ENCODE results near the gene MPPED1.

Gene MPPED1

DNA sequence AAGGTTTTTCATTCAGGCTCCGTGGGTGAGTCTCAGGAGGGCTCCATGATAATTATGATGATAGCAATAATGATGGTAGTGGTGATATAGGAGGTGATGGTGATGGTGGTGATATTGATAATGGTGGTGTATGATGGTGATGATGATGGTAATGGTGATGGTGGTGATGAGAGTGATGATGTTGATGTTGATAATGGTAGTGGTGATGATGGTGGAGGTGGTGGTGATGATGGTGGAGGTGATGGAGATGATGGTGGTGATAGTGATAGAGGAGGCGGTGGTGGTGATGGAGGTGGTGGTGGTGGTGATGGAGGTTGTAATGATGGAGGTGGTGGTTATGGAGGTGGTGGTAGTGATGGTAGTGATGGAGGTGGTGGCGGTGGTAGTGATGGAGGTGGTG is 79.4 kb downstream of the MPPED1 start:
- DNase-seq (ENCODE audit: low read depth in 1 of 2, low spot score in 1 of 2): no peak

DNA sequence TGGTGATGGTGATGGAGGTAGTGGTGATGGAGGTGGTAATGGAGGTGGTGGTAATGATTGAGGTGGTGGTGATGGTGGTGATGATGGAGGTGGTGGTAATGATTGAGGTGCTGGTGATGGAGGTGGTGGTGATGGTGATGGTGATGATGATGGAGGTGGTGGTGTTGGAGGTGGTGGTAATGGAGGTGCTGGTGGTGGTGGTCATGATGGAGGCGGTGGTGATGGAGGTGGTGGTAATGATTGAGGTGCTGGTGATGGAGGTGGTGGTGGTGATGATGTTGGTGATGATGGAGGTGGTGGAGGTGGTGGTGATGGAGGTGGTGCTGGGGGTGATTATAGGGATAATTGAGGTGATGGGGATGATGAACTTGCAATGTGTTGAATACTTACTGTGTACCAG is 79.9 kb downstream of the MPPED1 start:
- no peak for DNase-seq (ENCODE audit: low read depth in 1 of 2, low spot score in 1 of 2)

DNA sequence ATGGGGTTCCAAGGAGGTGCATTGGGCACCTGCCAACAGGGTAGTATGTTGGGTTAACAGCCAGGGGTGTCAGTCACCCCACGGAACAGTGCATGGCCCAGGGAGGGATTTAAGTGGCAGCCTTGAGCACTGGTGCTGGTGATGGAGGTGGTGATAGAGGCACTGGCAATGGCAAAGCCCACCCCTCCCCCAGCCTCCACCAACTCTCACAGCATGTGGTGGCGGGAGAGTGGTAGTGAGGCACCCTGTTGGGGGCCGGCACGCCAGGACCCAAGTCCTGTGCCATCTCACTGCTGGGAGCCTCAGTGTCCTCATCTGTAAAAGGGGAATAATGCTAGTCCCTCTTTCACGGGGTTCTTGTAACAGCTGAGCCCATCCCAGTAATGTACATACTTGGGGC is 81.5 kb downstream of the MPPED1 start:
- DNase-seq (ENCODE audit: low read depth in 1 of 2, low spot score in 1 of 2): no peak

DNA sequence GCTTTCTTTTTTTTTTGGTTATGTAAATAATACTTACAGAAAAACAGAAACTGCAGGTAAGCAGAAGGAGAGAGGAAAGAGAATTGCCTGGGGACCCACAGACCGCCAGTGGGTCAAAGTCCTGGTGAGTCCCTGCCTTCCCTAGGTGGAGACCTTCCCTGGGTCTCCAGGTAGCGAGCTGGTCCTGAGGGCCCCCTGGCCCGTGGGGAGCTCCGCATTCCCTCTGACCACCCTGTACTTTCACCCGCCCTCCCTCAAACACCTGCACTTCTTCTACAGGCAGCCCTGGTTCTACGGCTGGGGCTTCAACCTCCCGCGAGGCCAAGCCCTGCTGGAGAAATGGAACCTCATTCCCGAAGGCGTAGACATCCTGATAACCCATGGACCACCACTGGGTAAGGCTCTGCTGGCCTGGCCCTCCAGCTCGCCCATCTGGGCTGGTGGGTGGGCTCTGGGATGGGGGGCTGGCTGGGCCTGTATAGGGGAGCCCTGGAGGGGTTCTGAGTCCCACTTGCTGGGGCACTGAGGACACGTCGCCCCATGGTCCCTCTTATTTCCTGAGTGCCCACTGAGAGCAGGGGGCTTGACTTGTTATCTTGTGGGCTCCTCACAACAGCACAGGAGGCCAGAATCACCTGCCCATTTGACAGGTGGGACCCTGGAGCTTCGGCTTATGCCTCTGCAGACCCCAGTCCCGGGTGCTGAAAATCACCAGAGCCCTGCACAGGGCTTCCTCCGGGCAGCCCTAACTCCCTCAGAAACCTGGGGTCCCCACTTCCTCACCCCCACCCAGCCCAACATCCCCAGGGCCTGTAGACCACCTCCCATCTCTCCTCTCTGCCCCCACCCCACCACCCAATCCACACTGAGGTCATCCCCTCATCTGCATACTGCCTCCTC is 86.4 kb downstream of the MPPED1 start:
- no peak for DNase-seq (ENCODE audit: low read depth in 1 of 2, low spot score in 1 of 2)

DNA sequence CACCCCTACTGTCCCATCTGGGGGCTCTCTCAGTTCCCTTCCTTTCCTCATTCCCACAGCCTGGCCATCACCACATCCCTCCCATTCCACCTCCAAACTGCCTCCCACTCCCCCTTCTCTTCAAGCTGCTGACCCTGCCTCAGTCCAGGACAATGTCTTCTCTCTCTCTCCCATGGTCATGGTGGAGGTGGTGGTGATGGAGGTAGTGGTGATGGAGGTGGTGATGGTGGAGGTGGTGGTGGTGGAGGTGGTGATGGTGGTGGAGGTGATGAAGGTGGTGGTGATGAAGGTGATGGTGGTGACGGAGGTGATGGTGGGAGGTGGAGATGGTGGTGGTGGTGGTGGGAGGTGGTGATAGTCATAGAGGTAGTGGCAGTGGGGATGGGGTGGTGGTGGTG is 87.0 kb downstream of the MPPED1 start:
- no peak for DNase-seq (ENCODE audit: low read depth in 1 of 2, low spot score in 1 of 2)

DNA sequence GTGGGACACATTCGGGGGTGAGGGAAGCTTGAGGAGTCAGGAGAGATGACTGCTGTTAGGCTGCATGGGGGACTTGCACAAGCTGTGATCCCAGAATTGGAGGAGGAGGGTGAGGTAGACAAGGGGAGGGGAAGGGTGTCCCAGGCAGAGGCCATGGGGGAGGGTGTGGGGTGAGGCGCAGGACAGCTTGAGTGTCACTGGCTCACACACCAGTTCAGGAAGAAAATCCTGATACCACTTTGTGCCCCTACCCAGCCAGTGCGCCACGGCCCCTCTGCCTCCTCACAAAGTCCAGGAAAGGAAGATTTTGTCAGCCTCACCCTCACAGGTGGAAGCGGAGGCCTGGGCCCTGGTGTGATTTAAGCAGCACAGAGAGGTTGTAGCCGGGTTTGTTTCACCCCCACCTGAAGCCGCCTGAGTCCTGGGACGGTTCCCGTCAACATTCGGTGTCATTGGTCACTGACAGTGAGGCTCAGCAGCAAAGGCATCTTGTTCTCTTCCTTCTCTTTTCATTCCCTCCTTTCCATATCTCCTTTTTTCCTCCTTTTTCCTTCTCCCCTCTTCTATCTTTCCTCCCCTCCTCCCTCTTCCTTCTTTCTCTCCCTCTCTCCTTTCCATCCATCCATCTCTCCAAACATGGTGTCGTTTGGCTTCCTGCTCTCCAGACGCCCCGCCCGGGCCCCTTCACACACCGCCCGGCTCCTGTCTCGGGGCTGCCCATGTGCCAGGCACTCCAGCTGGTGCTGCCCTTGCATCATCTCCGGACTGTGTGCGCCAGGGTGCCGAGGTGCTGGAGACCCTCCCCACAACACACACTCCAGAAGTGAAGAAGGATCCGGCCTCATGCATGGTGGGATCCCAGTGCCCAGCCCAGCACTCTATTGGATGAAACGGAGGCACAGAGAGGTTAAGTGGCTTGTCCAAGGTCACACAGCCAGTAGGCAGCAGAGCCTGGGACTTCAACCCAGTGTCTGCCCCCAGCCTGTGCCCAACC is 89.3 kb downstream of the MPPED1 start:
- no peak for DNase-seq (ENCODE audit: low read depth in 1 of 2, low spot score in 1 of 2)

DNA sequence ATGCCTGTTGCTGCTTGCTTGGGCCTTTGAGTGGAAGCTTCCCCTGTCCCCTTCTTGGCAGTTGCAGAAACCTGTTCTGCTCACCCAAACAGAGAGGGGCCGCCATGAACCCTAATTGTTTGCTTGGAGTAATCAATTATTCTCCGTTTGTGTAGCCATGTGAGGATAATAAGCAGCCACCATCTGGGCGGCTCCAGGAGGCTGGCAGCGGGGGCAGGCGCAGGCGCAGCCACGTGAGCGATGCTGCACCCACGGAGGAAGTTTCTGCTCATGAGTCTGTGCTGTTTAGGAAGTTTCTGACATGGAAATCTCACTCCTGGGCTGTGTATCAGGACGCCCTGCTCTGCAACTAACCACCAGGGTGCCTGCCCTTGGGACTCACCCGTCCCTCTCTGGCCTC is 90.1 kb downstream of the MPPED1 start:
- DNase-seq (ENCODE audit: low read depth in 1 of 2, low spot score in 1 of 2): no peak

DNA sequence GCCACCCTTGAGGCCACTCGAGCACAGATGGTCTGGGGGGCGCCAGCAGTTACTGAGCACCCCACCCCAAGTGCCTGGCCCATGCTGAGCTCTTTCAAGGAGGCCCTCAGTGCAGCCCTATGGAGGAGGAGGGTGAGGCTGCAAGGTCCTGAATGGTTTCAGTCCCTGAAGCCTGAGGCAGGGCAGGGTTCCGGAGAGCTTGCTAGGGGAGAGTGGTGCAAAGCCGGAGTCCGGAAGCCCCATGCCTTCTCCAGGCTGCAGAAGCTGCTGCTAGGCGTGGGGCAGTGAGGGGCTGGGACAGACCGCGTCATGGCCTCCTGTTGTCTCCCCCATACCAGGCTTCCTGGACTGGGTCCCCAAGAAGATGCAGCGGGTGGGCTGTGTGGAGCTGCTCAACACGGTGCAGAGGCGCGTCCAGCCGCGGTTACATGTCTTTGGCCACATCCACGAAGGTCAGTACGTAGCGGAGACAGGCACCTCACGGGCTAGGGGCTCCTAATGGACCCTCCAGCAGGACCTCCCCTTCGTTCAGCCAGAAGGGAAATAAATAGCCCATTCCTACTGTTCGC is 90.6 kb downstream of the MPPED1 start:
- DNase-seq (ENCODE audit: low read depth in 1 of 2, low spot score in 1 of 2): no peak

DNA sequence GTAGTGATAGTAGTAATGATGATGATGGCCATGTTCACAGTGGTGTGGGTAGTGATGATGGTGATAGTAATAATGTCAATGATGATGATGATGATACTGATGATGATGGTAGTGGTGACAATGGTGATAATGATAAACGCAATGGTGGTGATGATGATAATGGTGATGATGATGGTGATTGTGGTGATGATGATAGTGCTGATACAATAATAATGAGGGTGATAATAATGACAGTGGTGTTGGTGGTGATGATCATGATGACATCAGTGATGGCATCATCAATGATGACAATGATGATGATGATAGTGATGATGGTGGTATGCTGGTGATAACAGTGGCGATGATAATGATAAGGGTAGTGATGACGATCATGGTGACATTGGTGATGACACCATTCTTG is 92.3 kb downstream of the MPPED1 start:
- DNase-seq (ENCODE audit: low read depth in 1 of 2, low spot score in 1 of 2): no peak

DNA sequence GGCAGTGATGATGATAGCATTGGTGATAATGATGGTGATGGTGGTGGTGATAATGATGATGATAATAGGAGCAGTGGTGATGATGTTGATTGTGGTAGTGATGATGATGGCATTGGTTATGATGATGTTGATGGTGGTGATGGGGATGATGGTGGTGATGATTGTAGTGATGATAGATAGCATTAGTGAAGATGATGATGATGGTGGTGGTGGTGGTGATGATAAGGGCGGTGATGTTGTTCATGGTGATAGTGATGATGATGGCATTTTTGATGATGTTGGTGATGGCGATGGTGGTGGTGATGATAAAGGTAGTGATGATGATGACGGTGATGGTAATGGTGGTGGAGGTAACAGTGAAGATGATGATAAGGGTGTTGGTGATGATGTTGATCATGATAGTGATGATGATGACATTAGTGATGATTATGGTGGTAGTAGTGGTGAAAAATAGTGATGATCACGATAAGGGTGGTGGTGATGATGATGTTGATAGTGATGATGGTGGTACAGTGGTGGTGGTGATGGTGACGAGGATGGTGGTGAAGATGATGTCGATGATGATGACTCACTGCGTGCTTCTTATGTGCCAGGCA is 93.0 kb downstream of the MPPED1 start:
- DNase-seq (ENCODE audit: low read depth in 1 of 2, low spot score in 1 of 2): no peak

DNA sequence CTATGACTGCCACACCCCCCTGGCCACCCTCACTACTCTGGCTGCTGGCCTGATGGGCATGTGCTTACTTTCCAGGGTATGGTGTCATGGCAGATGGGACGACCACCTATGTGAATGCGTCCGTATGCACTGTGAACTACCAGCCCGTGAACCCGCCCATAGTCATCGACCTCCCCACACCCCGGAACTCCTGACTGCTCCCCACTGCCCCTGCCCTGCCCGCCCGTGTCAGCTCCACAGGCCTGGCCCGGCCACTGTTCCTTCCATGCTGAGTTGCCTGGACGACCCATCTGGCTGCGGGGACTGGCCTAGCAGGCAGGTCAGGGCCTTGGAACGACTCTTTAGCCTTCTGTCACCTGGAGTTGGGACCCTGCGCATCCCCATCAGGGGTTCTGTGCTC is 93.6 kb downstream of the MPPED1 start:
- DNase-seq (ENCODE audit: low read depth in 1 of 2, low spot score in 1 of 2): no peak

DNA sequence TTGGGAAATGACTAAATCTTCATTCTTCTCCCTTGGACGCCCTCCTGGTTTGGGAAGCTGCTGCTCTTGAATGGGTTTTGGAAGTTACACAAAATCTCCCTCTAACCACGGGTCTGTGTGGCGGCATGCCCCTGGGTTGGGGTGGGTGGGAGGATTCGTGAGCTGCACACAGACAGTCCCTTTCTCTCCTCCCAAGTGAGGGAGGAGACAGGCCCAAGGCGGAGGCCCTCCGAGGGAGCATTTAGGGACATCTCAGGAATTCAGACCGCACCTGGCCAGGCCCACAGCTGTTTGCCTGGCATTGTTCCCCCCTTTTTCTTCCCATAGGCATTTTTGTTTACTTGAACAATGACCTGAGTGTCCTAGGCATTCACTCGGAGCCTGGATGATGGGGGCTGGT is 94.1 kb downstream of the MPPED1 start:
- no peak for DNase-seq (ENCODE audit: low read depth in 1 of 2, low spot score in 1 of 2)

DNA sequence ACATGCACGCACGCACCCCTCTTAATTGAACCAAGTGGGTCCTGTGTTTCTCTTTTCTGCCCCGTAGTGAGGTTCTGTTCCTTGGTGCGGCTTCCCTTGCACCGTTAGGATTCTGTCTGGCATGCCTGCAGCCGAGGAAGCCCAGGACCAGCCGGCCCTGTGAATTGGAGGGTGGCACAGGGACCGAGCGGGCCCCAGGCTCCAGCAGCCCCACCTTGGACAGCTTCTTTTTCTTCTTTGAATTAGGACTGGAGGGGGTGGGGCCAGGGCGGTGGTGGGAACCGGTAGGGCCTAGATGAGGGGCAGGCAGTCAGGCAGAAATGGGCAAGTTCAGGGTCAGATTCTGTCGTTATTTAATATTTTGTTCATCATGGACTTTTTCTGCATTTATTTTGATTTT is 94.7 kb downstream of the MPPED1 start:
- no peak for DNase-seq (ENCODE audit: low read depth in 1 of 2, low spot score in 1 of 2)

DNA sequence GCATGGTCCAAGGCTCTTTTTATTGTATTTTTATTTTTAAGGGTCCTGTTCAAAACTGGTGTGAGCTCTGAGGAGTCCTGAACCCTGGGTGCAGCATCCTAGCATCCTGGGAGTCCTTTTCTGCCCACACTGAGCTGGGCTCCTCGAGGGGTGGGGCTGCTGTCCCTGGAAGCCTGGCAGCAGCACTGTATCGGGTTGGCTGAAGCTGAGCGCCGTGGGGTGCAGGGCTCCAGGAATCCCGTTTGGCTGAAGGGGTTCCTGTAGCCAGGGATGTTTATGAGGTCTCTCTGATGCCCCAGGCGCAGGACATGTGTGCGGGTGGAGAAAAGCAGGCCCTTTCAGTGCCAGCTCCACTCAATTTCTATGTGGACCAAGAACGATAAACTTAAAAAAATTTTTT is 95.4 kb downstream of the MPPED1 start:
- no peak for DNase-seq (ENCODE audit: low read depth in 1 of 2, low spot score in 1 of 2)

DNA sequence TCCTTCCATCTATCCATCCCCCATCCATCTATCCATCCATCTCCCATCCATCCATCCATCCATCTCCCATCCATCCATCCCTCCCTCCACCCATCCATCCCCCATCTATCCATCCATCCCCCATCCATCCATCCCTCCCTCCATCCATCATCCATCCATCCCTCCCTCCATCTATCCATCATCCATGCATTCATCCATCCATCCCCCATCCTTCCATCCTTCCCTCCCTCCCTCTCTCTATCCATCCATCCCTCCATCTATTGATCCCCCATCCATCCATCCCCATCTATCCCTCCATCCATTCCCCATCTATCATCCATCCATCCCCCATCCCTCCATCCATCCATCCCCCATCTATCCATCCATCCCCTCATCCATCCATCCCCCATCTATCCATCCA is 96.7 kb downstream of the MPPED1 start:
- no peak for DNase-seq (ENCODE audit: low read depth in 1 of 2, low spot score in 1 of 2)

DNA sequence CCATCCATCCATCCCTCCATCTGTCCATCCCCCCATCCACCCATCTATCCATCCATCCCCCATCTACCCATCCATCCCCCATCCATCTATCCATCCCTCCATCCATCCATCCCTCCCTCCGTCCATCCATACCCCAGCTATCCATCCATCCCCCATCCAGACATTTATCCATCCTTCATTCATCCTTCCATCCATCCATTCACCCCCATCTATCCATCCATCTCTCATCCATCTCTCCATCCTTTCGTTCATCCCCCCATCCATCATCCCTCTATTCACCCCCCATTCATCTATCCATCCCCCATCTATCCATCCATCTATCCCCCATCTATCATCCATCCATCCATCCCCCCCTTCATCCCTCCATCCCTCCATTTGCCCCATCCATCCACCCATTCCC is 97.5 kb downstream of the MPPED1 start:
- DNase-seq (ENCODE audit: low read depth in 1 of 2, low spot score in 1 of 2): no peak

DNA sequence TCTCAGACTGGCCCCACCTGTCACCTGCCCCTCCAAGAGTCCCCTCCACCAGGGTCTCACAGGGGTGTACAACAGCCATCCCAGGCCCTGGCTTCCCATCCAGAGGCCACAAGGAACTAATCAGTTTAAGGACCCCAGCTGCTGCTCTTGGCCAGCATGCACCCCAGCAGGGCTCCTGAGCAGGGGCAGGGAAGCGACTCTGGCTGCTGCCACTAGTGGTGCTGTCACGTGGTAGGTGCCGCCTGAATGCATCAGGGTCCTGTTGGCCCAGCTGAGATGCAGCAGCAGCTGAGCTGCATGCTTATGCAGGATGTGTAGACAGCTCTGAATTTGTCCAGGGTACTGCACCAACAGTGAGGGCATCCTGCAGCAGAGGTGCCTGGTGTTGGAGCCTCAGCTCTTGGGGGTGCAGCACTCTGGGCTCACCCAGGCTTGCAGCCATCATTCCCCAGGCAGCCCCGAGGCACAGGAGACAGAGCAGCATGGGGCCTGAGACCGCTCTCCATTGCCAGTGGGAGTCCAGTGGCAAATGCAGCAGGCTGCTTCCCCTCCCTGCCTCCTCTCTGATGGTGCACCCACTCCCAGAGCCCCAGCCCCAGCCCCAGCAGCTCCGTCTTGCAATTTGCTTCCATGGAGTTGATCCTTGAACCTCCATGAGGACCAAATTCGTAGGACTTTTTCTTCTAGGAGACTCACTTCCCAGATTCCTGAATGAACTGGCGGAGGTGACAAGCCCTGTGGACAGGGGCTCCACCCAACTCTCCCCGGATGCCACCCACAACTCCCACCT is 98.7 kb downstream of the MPPED1 start:
- no peak for DNase-seq (ENCODE audit: low read depth in 1 of 2, low spot score in 1 of 2)

DNA sequence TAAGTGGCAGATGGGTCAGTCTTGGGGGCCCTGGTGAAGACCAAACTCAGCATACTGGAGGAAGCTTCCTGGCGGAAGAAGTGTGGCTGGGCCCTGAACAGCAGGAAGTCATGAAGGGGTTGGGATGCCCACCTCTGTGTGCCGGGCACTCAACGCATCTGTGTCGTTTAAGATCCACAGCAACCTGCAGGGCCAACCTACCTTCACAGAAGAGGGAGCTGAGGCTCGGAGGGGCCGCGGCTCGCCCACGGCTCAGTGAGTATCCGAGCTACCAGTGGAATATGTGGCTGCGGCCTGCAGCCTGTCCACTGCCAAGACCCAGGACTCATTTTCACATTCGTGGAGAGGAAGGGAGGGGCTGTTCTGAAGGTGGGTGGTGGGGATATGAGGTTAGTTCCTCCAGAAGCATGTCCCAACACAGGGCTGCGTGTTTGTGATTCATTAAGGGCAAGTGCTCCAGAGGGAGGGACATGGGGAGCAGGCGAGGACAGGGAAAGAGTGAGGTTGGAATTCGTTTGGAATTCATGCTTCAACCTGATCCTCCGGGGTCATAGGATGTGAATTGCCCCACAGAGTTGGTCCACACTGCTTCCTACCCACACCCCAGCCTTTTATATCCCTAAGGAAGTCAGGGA is 99.6 kb downstream of the MPPED1 start:
- no peak for DNase-seq (ENCODE audit: low read depth in 1 of 2, low spot score in 1 of 2)

DNA sequence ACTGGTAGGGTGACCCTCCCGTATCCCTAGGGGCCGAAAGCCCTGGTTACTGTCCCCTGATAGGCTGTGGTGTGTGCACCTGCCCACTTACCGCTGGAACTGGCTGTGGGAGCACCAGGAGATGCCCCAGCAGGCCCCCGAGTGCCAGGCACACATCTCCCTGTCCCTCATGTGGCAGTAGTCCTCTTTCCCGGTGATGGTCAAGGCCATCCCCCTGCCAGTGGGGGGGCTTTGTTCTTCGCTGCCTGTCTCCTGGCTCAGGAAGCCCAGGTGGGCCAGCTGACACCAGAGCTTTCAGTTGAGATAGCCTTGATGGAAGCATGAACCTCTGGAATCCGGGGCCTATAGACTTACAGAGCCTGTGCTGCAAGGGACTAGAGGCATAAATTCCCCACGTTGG is 100.5 kb downstream of the MPPED1 start:
- no peak for DNase-seq (ENCODE audit: low read depth in 1 of 2, low spot score in 1 of 2)

All from activated T-helper 1 cell treated with anti-CD3 and anti-CD28 coated beads, Interleukin-2, amount 50 U/mL, for 16 hours (primary cell).